OCI-LY3 (cell line): Measurements from ENCODE around the gene KRTAP5-3.

ENCODE experiments used
- H2AFZ ChIP-seq: fragments of 200-600, 300-600 bp; shearing (Covaris generic); 2 replicates; pipeline ENCODE4 v1.6.0; 2014; ENCODE audit warnings: antibody characterized with exemption, low read depth, low read length
- H3K27ac ChIP-seq: fragments of 200-600, 300-600 bp; sonication (generic); 2 replicates; pipeline ENCODE4 v1.5.1; 2014; ENCODE audit warnings: mild to moderate bottlenecking, low read length, moderate library complexity, mixed read lengths
- H3K27me3 ChIP-seq: fragments of 200-600, 300-600 bp; sonication (generic); 2 replicates; pipeline ENCODE4 v1.6.1; 2014; ENCODE audit warnings: low read depth, low read length, mixed read lengths
- H3K36me3 ChIP-seq: fragments of 200-600, 300-600 bp; sonication (generic); replicated peaks from 2 replicates; pipeline ENCODE3; 2014; ENCODE audit warnings: low read depth, low read length, mixed read lengths
- H3K4me1 ChIP-seq: fragments of 300-600, 200-600 bp; sonication (generic); 2 replicates; pipeline ENCODE4 v1.6.1; 2014; ENCODE audit warnings: low read length, mixed read lengths
- H3K4me2 ChIP-seq: fragments of 200-600, 300-600 bp; sonication (generic); 2 replicates; pipeline ENCODE4 v1.6.1; 2014; ENCODE audit warnings: low read length, mixed read lengths
- H3K4me3 ChIP-seq: fragments of 300-600, 200-600 bp; sonication (generic); 2 replicates; pipeline ENCODE4 v1.5.1; 2014; ENCODE audit warnings: antibody characterized with exemption, mild to moderate bottlenecking, low read length, moderate library complexity
- H3K79me2 ChIP-seq: fragments of 300-600, 200-600 bp; shearing (Covaris generic); 2 replicates; pipeline ENCODE4 v1.6.1; 2014; ENCODE audit warnings: mild to moderate bottlenecking, low read length, mixed read lengths
- H3K9ac ChIP-seq: fragments of 300-600, 200-600 bp; shearing (Covaris generic); 2 replicates; pipeline ENCODE4 v1.6.0; 2014; ENCODE audit warnings: mild to moderate bottlenecking, low read length, moderate library complexity
- H3K9me3 ChIP-seq: fragments of 200-600, 300-600 bp; shearing (Covaris generic); 2 replicates; pipeline ENCODE4 v1.6.1; 2014; ENCODE audit warnings: low read length, mixed read lengths; ENCODE audit not compliant: insufficient read depth
- H4K20me1 ChIP-seq: fragments of 200-600, 300-600 bp; sonication (generic); 2 replicates; pipeline ENCODE4 v1.6.1; 2016; ENCODE audit warnings: low read length, mixed read lengths; ENCODE audit not compliant: insufficient read depth
- CTCF ChIP-seq: fragments of 200-600, 300-600 bp; sonication (generic); IDR thresholded peaks from 2 replicates; pipeline ENCODE4 v1.5.1; 2014; ENCODE audit warnings: antibody characterized with exemption, low read length, low read depth
- EZH2phosphoT487 ChIP-seq: fragments of 200-600 bp; shearing (Covaris generic); IDR thresholded peaks from 2 replicates; pipeline ENCODE4 v1.6.1; 2018; ENCODE audit warnings: antibody characterized with exemption, mixed run types, low read depth

Gene KRTAP5-3

DNA sequence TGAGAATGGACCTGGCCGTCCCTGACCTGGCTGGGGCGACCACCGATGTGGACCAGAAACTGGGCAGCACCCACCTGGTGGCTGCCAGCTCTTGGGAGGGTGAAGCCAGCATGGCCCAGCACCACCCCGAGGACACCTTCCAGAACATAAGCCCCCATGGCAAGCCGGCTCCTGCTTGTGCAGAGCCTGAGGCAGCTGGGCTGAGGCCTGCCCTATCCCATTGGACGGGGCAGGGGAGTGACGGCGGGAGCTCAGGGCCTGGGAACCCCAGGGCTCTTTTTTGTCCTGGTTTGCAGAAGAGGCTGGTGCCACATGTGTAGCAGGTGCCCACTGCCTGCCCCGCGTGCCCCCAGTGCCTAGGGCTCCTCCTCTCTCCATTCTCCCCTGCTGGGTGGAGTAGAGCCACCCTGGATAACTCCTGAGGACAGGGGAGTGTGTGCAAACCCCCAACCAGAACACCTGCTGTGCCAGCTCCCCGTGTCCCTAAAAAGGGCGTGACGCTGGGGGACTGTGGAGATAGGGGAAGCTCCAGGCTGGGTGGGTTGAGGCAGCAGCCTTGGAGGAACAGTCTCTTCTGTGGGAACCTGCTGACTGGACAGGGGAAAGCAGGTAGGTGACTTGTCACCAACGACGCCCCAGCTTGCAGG lies 48.1 kb downstream of the KRTAP5-3 start:
- H3K9ac ChIP-seq = no peak overlapping the region
- no peak overlapping the region for H3K4me2 ChIP-seq
- H4K20me1 ChIP-seq = no peaks in the 10 kb centered on the region
- H2AFZ ChIP-seq = no peak overlapping the region
- peaks cover 14% of the 10 kb centered on the region for H3K4me1 ChIP-seq
- H3K36me3 ChIP-seq = no peaks in the 10 kb centered on the region
- H3K79me2 ChIP-seq = no peaks in the 10 kb centered on the region
- no peaks in the 10 kb centered on the region for H3K27me3 ChIP-seq
- H3K4me3 ChIP-seq = no peak overlapping the region
- no peak overlapping the region for H3K27ac ChIP-seq
- TF ChIP-seq EZH2phosphoT487 = no peak
- no peak for TF ChIP-seq CTCF
- H3K9me3 ChIP-seq = no peaks in the 10 kb centered on the region

- Histone ChIP-seq H3K4me3 (0 out of 2 replicates have a peak overlapping the region, but pooled peaks have one; percentile 21), H3K27me3 (no peaks in the 10 kb centered on the region), H3K36me3 (no peaks in the 10 kb centered on the region), H2AFZ (no peak overlapping the region), H3K9ac (no peak overlapping the region), H3K79me2 (no peaks in the 10 kb centered on the region), H3K27ac (no peak overlapping the region), H4K20me1 (no peaks in the 10 kb centered on the region), H3K9me3 (no peaks in the 10 kb centered on the region), H3K4me2 (peak overlapping the region; percentile 58), H3K4me1 (peaks cover 14% of the 10 kb centered on the region)
- TF ChIP-seq EZH2phosphoT487 (no peak), CTCF (no peak)
These were observed 48.9 kb downstream of the KRTAP5-3 start for GRCh38 chr11:1559111-1559951.

- Histone ChIP-seq H3K4me1 (peaks cover 14% of the 10 kb centered on the region), H3K4me3 (0 out of 2 replicates have a peak overlapping the region, but pooled peaks have one; percentile 11), H3K36me3 (no peaks in the 10 kb centered on the region), H2AFZ (no peak overlapping the region), H3K4me2 (peak overlapping the region; percentile 58), H3K27ac (no peak overlapping the region), H4K20me1 (no peaks in the 10 kb centered on the region), H3K9me3 (no peaks in the 10 kb centered on the region), H3K79me2 (no peaks in the 10 kb centered on the region), H3K27me3 (no peaks in the 10 kb centered on the region), H3K9ac (no peak overlapping the region)
- no peak for TF ChIP-seq CTCF
- TF ChIP-seq EZH2phosphoT487 = no peak
These were observed 49.5 kb downstream of the KRTAP5-3 start for GRCh38 chr11:1558775-1559110.
